ENCODE measurements around the gene MEGF11.

DNA sequence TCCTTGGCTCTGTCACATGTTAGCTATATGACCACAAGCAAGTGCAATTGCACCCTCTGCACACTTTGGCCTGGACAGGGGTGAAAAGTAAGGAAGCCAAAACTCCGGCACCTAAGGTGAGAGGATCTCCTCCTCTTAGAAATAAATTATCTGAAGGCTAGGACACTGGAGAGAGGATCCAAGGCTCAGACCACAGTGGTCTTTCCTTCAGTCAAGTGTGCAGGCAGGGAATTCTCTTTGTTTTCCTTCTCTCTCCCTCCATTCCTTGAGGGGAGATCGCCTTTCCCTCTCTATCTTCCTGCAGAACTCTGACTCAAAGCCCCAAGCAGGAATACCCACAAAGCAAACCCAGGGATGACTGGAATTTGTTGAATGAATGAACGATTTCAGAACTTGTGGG is 3.1 kb upstream of the MEGF11 start:
- TF ChIP-seq CTCF (IDR thresholded peaks at IDR 0.05) (no peak), EZH2phosphoT487 (IDR thresholded peaks at IDR 0.05) (no peak)

All from neural progenitor cell (in vitro differentiated cells).